K562 (cell line): ENCODE results near the gene RHOC.

Experiments used
- GABPA ChIP-seq: fragments of 200-800 bp; sonication (Bioruptor generic); conservative IDR thresholded peaks from 2 replicates; pipeline ENCODE4 v1.6.1; 2016; ENCODE audit warnings: low read depth, missing genetic modification characterization, missing compliant biosample characterization
- HDAC6 ChIP-seq: IDR thresholded peaks from 2 replicates; pipeline ENCODE4 v1.6.1; 2012; ENCODE audit warnings: low read depth, mild to moderate bottlenecking, control low read depth, inconsistent platforms, low read length, moderate library complexity
- KLF1 ChIP-seq: fragments of 450-650 bp; IDR thresholded peaks from 2 replicates; pipeline ENCODE4 v1.6.1; 2016; ENCODE audit warnings: missing genetic modification characterization, missing compliant biosample characterization
- POLR2A ChIP-seq: fragments of 450-650 bp; conservative IDR thresholded peaks from 2 replicates; pipeline ENCODE4 v1.6.1; 2016
- ZBTB49 ChIP-seq: sonication (generic); formaldehyde crosslinking; IDR thresholded peaks from 2 replicates; pipeline ENCODE4 v1.8.0; 2022; ENCODE audit warnings: missing genetic modification reagents, mild to moderate bottlenecking, borderline replicate concordance
- TF ChIP-seq, protein P1 (sequence below), 2 experiments: fragments of 450-650 bp in 1 of 2; sonication (generic) in 1 of 2; formaldehyde crosslinking in 1 of 2; IDR thresholded peaks in 1 of 2; conservative IDR thresholded peaks in 1 of 2; 2 replicates each; pipeline versions ENCODE4 v1.6.1 to v1.8.1; 2016 to 2023; ENCODE audit warnings: mild to moderate bottlenecking in 2 of 2, moderate library complexity in 2 of 2, inconsistent platforms in 1 of 2, missing genetic modification reagents in 1 of 2

GRCh38 chr1:112687785-112688496, 19.0 kb downstream of the RHOC start:
- TF ChIP-seq KLF1 (tag) (no peak), HDAC6 (no peak), POLR2A (no peak), GABPA (no peak), ZBTB49 (CRISPR knock-in tag) (no peak)
- TF ChIP-seq, protein P1, sequence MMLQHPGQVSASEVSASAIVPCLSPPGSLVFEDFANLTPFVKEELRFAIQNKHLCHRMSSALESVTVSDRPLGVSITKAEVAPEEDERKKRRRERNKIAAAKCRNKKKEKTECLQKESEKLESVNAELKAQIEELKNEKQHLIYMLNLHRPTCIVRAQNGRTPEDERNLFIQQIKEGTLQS (IDR thresholded peaks at IDR 0.05), result no peak
- TF ChIP-seq, protein P1 (CRISPR knock-in tag; conservative IDR thresholded peaks at IDR 0.05), result no peak
